IMR-90 (cell line): Measurements from ENCODE around the gene POLD4. TPM values are rescaled to one million over a fixed set of nuclear protein-coding genes. Genes with fewer than 3 reads are reported as not detected.

Source experiments
- ATAC-seq: fragments of 200-7000 bp; cut with Tn5 transposase; 2 replicates; pipeline ENCODE4 v1.9.1; 2020; ENCODE audit warnings: low read depth, mild to moderate bottlenecking, moderate library complexity
- BruUV-seq: library from RNA; stranded (reverse); fragments of 400-500 nt; replicated peaks from 2 replicates; lab custom pipeline; 2021; lab: Mats Ljungman, UMichigan
- CTCF ChIA-PET: fragments of 300-600 bp; formaldehyde crosslinking; extraction: SDS; loops from one replicate; lab custom pipeline; 2021; ENCODE audit warnings: antibody characterized with exemption; lab: Yijun Ruan, JAX
- POLR2A ChIA-PET: fragments of 300-600 bp; sonication (Branson Sonifier 250); formaldehyde crosslinking; loops from one replicate; lab custom pipeline; 2022; ENCODE audit warnings: antibody characterized with exemption; ENCODE audit not compliant: unreplicated experiment; lab: Charles Lee
- DNase-seq: peaks from one replicate; pipeline ENCODE4 v3.0.0; 2013
- H2AFZ ChIP-seq: replicated peaks from 2 replicates; pipeline ENCODE3; 2013; ENCODE audit warnings: low read length, mild to moderate bottlenecking; ENCODE audit not compliant: poor library complexity
- H2AK5ac ChIP-seq: 2 replicates; pipeline ENCODE4 v1.6.1; 2013; ENCODE audit warnings: low read depth, low read length, inconsistent platforms
- H2AK9ac ChIP-seq: replicated peaks from 2 replicates; pipeline ENCODE3; 2013; ENCODE audit warnings: mild to moderate bottlenecking, low read depth, low read length, moderate library complexity; ENCODE audit not compliant: poor library complexity
- H2BK120ac ChIP-seq: 2 replicates; pipeline ENCODE4 v1.6.1; 2013; ENCODE audit warnings: low read depth, low read length, inconsistent platforms
- H2BK15ac ChIP-seq: 3 replicates; pipeline ENCODE4 v1.6.1; 2013; ENCODE audit warnings: low read depth, low read length, inconsistent platforms
- H2BK20ac ChIP-seq: 2 replicates; pipeline ENCODE4 v1.6.1; 2013; ENCODE audit warnings: low read depth, mild to moderate bottlenecking, inconsistent platforms, low read length, moderate library complexity
- H2BK5ac ChIP-seq: 2 replicates; pipeline ENCODE4 v1.6.1; 2013; ENCODE audit warnings: mild to moderate bottlenecking, low read depth, low read length, inconsistent platforms; ENCODE audit not compliant: poor library complexity, severe bottlenecking
- H3K14ac ChIP-seq: replicated peaks from 2 replicates; pipeline ENCODE4 v1.6.1; 2013; ENCODE audit warnings: low read depth, low read length, inconsistent platforms
- H3K18ac ChIP-seq: 2 replicates; pipeline ENCODE4 v1.6.1; 2013; ENCODE audit warnings: low read depth, low read length, control low read depth
- H3K23ac ChIP-seq: 2 replicates; pipeline ENCODE4 v1.6.1; 2013; ENCODE audit warnings: low read depth, low read length, inconsistent platforms
- H3K27ac ChIP-seq: 2 replicates; pipeline ENCODE4 v1.5.1; 2013; ENCODE audit warnings: mild to moderate bottlenecking, control low read depth, low read length; ENCODE audit not compliant: insufficient read depth
- H3K27me3 ChIP-seq: 2 replicates; pipeline ENCODE4 v1.6.1; 2013; ENCODE audit warnings: low read length; ENCODE audit not compliant: control insufficient read depth, insufficient read depth
- H3K36me3 ChIP-seq: 2 replicates; pipeline ENCODE4 v1.6.1; 2013; ENCODE audit warnings: low read length, mixed read lengths; ENCODE audit not compliant: control insufficient read depth, insufficient read depth
- H3K4ac ChIP-seq: 2 replicates; pipeline ENCODE4 v1.6.1; 2013; ENCODE audit warnings: low read depth, low read length, inconsistent platforms
- H3K4me1 ChIP-seq: 2 replicates; pipeline ENCODE4 v1.6.1; 2013; ENCODE audit warnings: low read length, mixed read lengths; ENCODE audit not compliant: control insufficient read depth, insufficient read depth
- H3K4me2 ChIP-seq: 2 replicates; pipeline ENCODE4 v1.6.1; 2013; ENCODE audit warnings: low read depth, mild to moderate bottlenecking, control low read depth, low read length, moderate library complexity
- H3K4me3 ChIP-seq: 2 replicates; pipeline ENCODE4 v1.5.1; 2013; ENCODE audit warnings: low read depth, mild to moderate bottlenecking, control low read depth, low read length, moderate library complexity; ENCODE audit not compliant: insufficient read depth
- H3K56ac ChIP-seq: 2 replicates; pipeline ENCODE4 v1.6.1; 2013; ENCODE audit warnings: low read length, inconsistent platforms; ENCODE audit not compliant: insufficient read depth; ENCODE audit errors: extremely low read depth
- H3K79me1 ChIP-seq, 2 experiments: 2 replicates each; pipeline ENCODE4 v1.6.1; 2013; ENCODE audit warnings: low read length in 2 of 2, inconsistent platforms in 1 of 2, low read depth in 1 of 2
- H3K9ac ChIP-seq: 2 replicates; pipeline ENCODE4 v1.6.1; 2013; ENCODE audit warnings: low read depth, low read length, control low read depth
- H3K9me1 ChIP-seq: 2 replicates; pipeline ENCODE4 v1.6.1; 2013; ENCODE audit warnings: low read length, inconsistent platforms; ENCODE audit not compliant: insufficient read depth
- H3K9me3 ChIP-seq: 2 replicates; pipeline ENCODE4 v1.6.1; 2013; ENCODE audit warnings: low read length; ENCODE audit not compliant: control insufficient read depth, insufficient read depth
- H4K20me1 ChIP-seq: 2 replicates; pipeline ENCODE4 v1.6.1; 2013; ENCODE audit warnings: low read length, inconsistent platforms; ENCODE audit not compliant: insufficient read depth
- H4K5ac ChIP-seq: 2 replicates; pipeline ENCODE4 v1.6.1; 2013; ENCODE audit warnings: mild to moderate bottlenecking, low read depth, low read length, control low read depth
- H4K8ac ChIP-seq, 2 experiments: 2 replicates each; pipeline ENCODE4 v1.6.1; 2013; ENCODE audit warnings: low read depth in 2 of 2, low read length in 2 of 2, control low read depth in 1 of 2, inconsistent platforms in 1 of 2
- H4K91ac ChIP-seq: 2 replicates; pipeline ENCODE4 v1.6.1; 2013; ENCODE audit warnings: low read depth, low read length, inconsistent platforms; ENCODE audit not compliant: insufficient read depth
- BHLHE40 ChIP-seq: fragments of 150-350 bp; IDR thresholded peaks from 2 replicates; pipeline ENCODE4 v1.6.1; 2016; ENCODE audit warnings: mild to moderate bottlenecking, low read depth, low read length
- CEBPB ChIP-seq: IDR thresholded peaks from 2 replicates; pipeline ENCODE4 v1.6.1; 2012; ENCODE audit warnings: low read depth, low read length, improper control_type of control experiment
- CHD1 ChIP-seq: IDR thresholded peaks from 2 replicates; pipeline ENCODE4 v1.6.1; 2012; ENCODE audit warnings: low read depth, low read length, improper control_type of control experiment
- FOS ChIP-seq: fragments of 150-350 bp; IDR thresholded peaks from 2 replicates; pipeline ENCODE4 v1.6.1; 2016; ENCODE audit warnings: low read depth, low read length
- MAZ ChIP-seq: IDR thresholded peaks from 2 replicates; pipeline ENCODE4 v1.6.1; 2012; ENCODE audit warnings: low read depth, mild to moderate bottlenecking, low read length, improper control_type of control experiment, moderate library complexity, borderline replicate concordance
- MXI1 ChIP-seq: IDR thresholded peaks from 2 replicates; pipeline ENCODE4 v1.6.1; 2012; ENCODE audit warnings: low read depth, mild to moderate bottlenecking, low read length, moderate library complexity, borderline replicate concordance
- NFE2L2 ChIP-seq: fragments of 150-350 bp; IDR thresholded peaks from 2 replicates; pipeline ENCODE4 v1.6.1; 2016; ENCODE audit warnings: low read depth, mild to moderate bottlenecking, low read length
- POLR2A ChIP-seq: IDR thresholded peaks from 2 replicates; pipeline ENCODE4 v1.6.1; 2012; ENCODE audit warnings: mild to moderate bottlenecking, low read depth, low read length
- RAD21 ChIP-seq: IDR thresholded peaks from 2 replicates; pipeline ENCODE4 v1.6.1; 2012; ENCODE audit warnings: low read length, improper control_type of control experiment
- RCOR1 ChIP-seq: IDR thresholded peaks from 2 replicates; pipeline ENCODE4 v1.6.1; 2012; ENCODE audit warnings: mild to moderate bottlenecking, low read length, improper control_type of control experiment; ENCODE audit not compliant: insufficient replicate concordance
- RFX5 ChIP-seq: IDR thresholded peaks from 2 replicates; pipeline ENCODE4 v1.8.0; 2012; ENCODE audit warnings: low read depth, mild to moderate bottlenecking, low read length, moderate library complexity
- SMC3 ChIP-seq: fragments of 150-350 bp; IDR thresholded peaks from 2 replicates; pipeline ENCODE4 v1.6.1; 2016; ENCODE audit warnings: low read depth, mild to moderate bottlenecking, antibody characterized with exemption, low read length, moderate library complexity
- WGBS, 2 experiments: methylation state at CpG; one replicate each; pipeline versions ENCODE4 v1.1.5 to v1.1.7; 2013; ENCODE audit warnings: missing lambda C conversion rate in 2 of 2; ENCODE audit not compliant: insufficient read length in 1 of 2; ENCODE audit errors: extremely low coverage in 2 of 2; 5-methylcytosine and 5-hydroxymethylcytosine counted together
- dilution Hi-C: fragments of 300-500 bp; cut with HindIII; formaldehyde crosslinking; loops from one replicate; pipeline ENCODE4 v1.14.3; 2018; ENCODE audit warnings: low sequenced_read_pairs; ENCODE audit not compliant: unreplicated experiment
- in situ Hi-C: fragments of 300-500 bp; cut with MboI; formaldehyde crosslinking; loops from 3 replicates; pipeline ENCODE4 v1.14.3; 2019; ENCODE audit warnings: low sequenced_read_pairs, inconsistent platforms, mixed read lengths
- intact Hi-C: fragments of 100-400 bp; cut with micrococcal nuclease; formaldehyde crosslinking; loops from 2 replicates; pipeline ENCODE4 v1.10.0; 2022
- polyA plus RNA-seq, 3 experiments: library from polyadenylated mRNA; depleted of rRNA; stranded (reverse); fragments of >200 nt; gene quantifications; 2 replicates each; pipeline ENCODE4 v1.2.3, GENCODE V29; 2012; ENCODE audit warnings: low replicate concordance in 1 of 3
- total RNA-seq: library from RNA; depleted of rRNA; stranded (reverse); fragments of >200 nt; gene quantifications from 2 replicates; pipeline ENCODE4 v1.2.3, GENCODE V29; 2012
- TF ChIP-seq, protein P1 (sequence below): fragments of 150-350 bp; IDR thresholded peaks from 2 replicates; pipeline ENCODE4 v1.6.1; 2017; ENCODE audit warnings: mild to moderate bottlenecking, antibody characterized with exemption, low read length, low read depth
- TF ChIP-seq, protein P2 (sequence below): conservative IDR thresholded peaks from 2 replicates; pipeline ENCODE4 v1.5.1; 2012; ENCODE audit warnings: mild to moderate bottlenecking, low read depth, low read length, improper control_type of control experiment

Gene POLD4
- total and polyA plus RNA-seq, 2 of the 4 experiments (the other 2 are of a cell fraction): 46.4 to 133 TPM

- no CpG with 5 or more reads among the region's 8 CpGs for WGBS, 2 experiments
- H2AK5ac ChIP-seq: peak overlapping the region; percentile 99
- intact Hi-C loops (no loop called here), dilution Hi-C loops (no loop called here), in situ Hi-C loops (no loop called here)
- H4K5ac ChIP-seq: peak overlapping the region; percentile 85
- H3K9me3 ChIP-seq: no peaks in the 10 kb centered on the region
- peak overlapping the region; percentile 90 for H3K14ac ChIP-seq
- H3K36me3 ChIP-seq: peaks cover 3% of the 10 kb centered on the region; the same call in 1 of the 2 replicates
- H2BK120ac ChIP-seq: peak overlapping the region; percentile 95
- CTCF ChIA-PET: interaction anchor here (1.0 to 10.1 kb wide), 3 partner anchors 8 to 25 kb away, joined by 4 to 128 read pairs (median 11); no protein-coding TSS in a partner anchor
- H3K4me3 ChIP-seq: peak overlapping the region; percentile 37
- H3K4ac ChIP-seq: peak overlapping the region; percentile 99
- H3K79me1 ChIP-seq: peaks cover 7 to 56% of the 10 kb centered on the region in 2 experiments; a peak in 3 of 4 replicates
- H4K8ac ChIP-seq: peak overlapping the region; percentile 77 to 98
- peak overlapping the region; percentile 68 for H3K18ac ChIP-seq
- H2BK5ac ChIP-seq: peak overlapping the region; percentile 97
- peaks cover 6% of the 10 kb centered on the region for H4K20me1 ChIP-seq
- H3K9me1 ChIP-seq: peaks cover 23% of the 10 kb centered on the region
- peak overlapping the region; percentile 91 for H3K56ac ChIP-seq
- H2BK20ac ChIP-seq: peak overlapping the region; percentile 88
- peaks cover 42% of the 10 kb centered on the region for H3K4me1 ChIP-seq
- H3K4me2 ChIP-seq: peak overlapping the region; percentile 54
- peak overlapping the region; percentile 99 for H2AK9ac ChIP-seq
- DNase-seq (peak; percentile 98), ATAC-seq (peak; percentile 53)
- BruUV-seq: no TSS peak
- H3K9ac ChIP-seq: peak overlapping the region; percentile 65
- POLR2A ChIA-PET: interaction anchor here (0.5 to 1.5 kb wide), 3 partner anchors 10 to 40 kb away, joined by 3 to 5 read pairs (median 3); partner anchors contain the start of gene RAD9A
- peak overlapping the region; percentile 88 for H2BK15ac ChIP-seq
- H4K91ac ChIP-seq: peak overlapping the region; percentile 98
- peak overlapping the region; percentile 91 for H3K27ac ChIP-seq
- H3K23ac ChIP-seq: peak overlapping the region; percentile 93
- H2AFZ ChIP-seq: peak overlapping the region; percentile 93
- no peaks in the 10 kb centered on the region for H3K27me3 ChIP-seq
- peak; percentile 17; the same call in 1 of the 2 replicates for TF ChIP-seq SMC3
- peak; percentile 91 for TF ChIP-seq FOS
- TF ChIP-seq, protein P1, sequence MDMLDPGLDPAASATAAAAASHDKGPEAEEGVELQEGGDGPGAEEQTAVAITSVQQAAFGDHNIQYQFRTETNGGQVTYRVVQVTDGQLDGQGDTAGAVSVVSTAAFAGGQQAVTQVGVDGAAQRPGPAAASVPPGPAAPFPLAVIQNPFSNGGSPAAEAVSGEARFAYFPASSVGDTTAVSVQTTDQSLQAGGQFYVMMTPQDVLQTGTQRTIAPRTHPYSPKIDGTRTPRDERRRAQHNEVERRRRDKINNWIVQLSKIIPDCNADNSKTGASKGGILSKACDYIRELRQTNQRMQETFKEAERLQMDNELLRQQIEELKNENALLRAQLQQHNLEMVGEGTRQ: no peak
- no peak for TF ChIP-seq RFX5
- TF ChIP-seq NFE2L2: no peak
- peak; percentile 15; the same call in 1 of the 2 replicates for TF ChIP-seq POLR2A
- no peak for TF ChIP-seq RCOR1
- peak; percentile 66; the same call in 1 of the 2 replicates for TF ChIP-seq MAZ
- no peak for TF ChIP-seq MXI1
- TF ChIP-seq, protein P2, sequence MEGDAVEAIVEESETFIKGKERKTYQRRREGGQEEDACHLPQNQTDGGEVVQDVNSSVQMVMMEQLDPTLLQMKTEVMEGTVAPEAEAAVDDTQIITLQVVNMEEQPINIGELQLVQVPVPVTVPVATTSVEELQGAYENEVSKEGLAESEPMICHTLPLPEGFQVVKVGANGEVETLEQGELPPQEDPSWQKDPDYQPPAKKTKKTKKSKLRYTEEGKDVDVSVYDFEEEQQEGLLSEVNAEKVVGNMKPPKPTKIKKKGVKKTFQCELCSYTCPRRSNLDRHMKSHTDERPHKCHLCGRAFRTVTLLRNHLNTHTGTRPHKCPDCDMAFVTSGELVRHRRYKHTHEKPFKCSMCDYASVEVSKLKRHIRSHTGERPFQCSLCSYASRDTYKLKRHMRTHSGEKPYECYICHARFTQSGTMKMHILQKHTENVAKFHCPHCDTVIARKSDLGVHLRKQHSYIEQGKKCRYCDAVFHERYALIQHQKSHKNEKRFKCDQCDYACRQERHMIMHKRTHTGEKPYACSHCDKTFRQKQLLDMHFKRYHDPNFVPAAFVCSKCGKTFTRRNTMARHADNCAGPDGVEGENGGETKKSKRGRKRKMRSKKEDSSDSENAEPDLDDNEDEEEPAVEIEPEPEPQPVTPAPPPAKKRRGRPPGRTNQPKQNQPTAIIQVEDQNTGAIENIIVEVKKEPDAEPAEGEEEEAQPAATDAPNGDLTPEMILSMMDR: peak; percentile 41
- no peak for TF ChIP-seq CHD1
- TF ChIP-seq CEBPB: no peak
- TF ChIP-seq RAD21: no peak; the same call in 1 of the 2 replicates
- TF ChIP-seq BHLHE40: 0 out of 2 replicates have a peak, but pooled peaks have one; percentile 40
Measured at GRCh38 chr11:67354075-67355022, 1.0 kb upstream of the POLD4 start.
